GM12878 (cell line): Measurements from ENCODE around the gene FFAR2. TPM values are rescaled to one million over a fixed set of nuclear protein-coding genes. Genes with fewer than 3 reads are reported as not detected.

Experiments used
- ATAC-seq: fragments of 200-7000 bp; cut with Tn5 transposase; 3 replicates; pipeline ENCODE4 v1.9.1; 2020; ENCODE audit warnings: mild to moderate bottlenecking, moderate library complexity
- BruUV-seq: library from RNA; stranded (reverse); fragments of 400-500 nt; replicated peaks from 2 replicates; lab custom pipeline; 2021; lab: Mats Ljungman, UMichigan
- CTCF ChIA-PET: fragments of 300-600 bp; sonication (Branson Sonifier 250); formaldehyde crosslinking; extraction: SDS; loops from one replicate; lab custom pipeline; 2021; ENCODE audit warnings: inconsistent platforms; lab: Yijun Ruan, JAX
- POLR2A ChIA-PET: fragments of 350-600 bp; formaldehyde crosslinking; extraction: SDS; loops from one replicate; lab custom pipeline; 2021; ENCODE audit warnings: inconsistent platforms; lab: Charles Lee
- RAD21 ChIA-PET: fragments of 300-600 bp; sonication (Branson Sonifier 250); formaldehyde crosslinking; loops from one replicate; lab custom pipeline; 2023; ENCODE audit warnings: antibody characterized with exemption; ENCODE audit not compliant: unreplicated experiment; lab: Charles Lee
- SMC1A ChIA-PET: fragments of 300-600 bp; sonication (Branson Sonifier 250); formaldehyde crosslinking; loops from one replicate; lab custom pipeline; 2023; ENCODE audit not compliant: unreplicated experiment, uncharacterized antibody; lab: Charles Lee
- DNase-seq: peaks from one replicate; pipeline ENCODE4 v3.0.0-alpha.2; 2011; ENCODE audit warnings: low read depth, low spot score
- FAIRE-seq: peaks from 3 replicates; lab custom pipeline; 2011; peaks lifted over from hg19 to GRCh38; lab: Jason Lieb, UNC
- H2AFZ ChIP-seq: 2 replicates; pipeline ENCODE4 v1.6.0; 2011; ENCODE audit warnings: low read depth, low read length, control low read depth; ENCODE audit not compliant: control insufficient read depth
- H3K27ac ChIP-seq: 2 replicates; pipeline ENCODE4 v1.5.1; 2011; ENCODE audit warnings: control low read depth; ENCODE audit not compliant: control insufficient read depth, insufficient read depth
- H3K27me3 ChIP-seq, 2 experiments: replicated peaks in 1 of 2; 2 replicates each; pipeline versions ENCODE4 v1.6.0 to v1.6.1; 2011; ENCODE audit warnings: low read length in 1 of 2; ENCODE audit not compliant: control insufficient read depth in 2 of 2, insufficient read depth in 2 of 2
- H3K36me3 ChIP-seq, 2 experiments: 2 replicates each; pipeline ENCODE4 v1.5.1; 2011; ENCODE audit warnings: low read length in 1 of 2; ENCODE audit not compliant: control insufficient read depth in 2 of 2, insufficient read depth in 2 of 2
- H3K4me1 ChIP-seq: 2 replicates; pipeline ENCODE4 v1.6.1; 2011; ENCODE audit warnings: mild to moderate bottlenecking, low read length, moderate library complexity, mixed read lengths; ENCODE audit not compliant: control insufficient read depth, insufficient read depth
- H3K4me2 ChIP-seq: 2 replicates; pipeline ENCODE4 v1.6.0; 2011; ENCODE audit warnings: control low read depth; ENCODE audit not compliant: control insufficient read depth, insufficient read depth
- H3K4me3 ChIP-seq: fragments of 200-600 bp; sonication (generic); 2 replicates; pipeline ENCODE4 v1.5.1; 2016
- H3K79me2 ChIP-seq: 2 replicates; pipeline ENCODE4 v1.6.0; 2011; ENCODE audit warnings: low read length; ENCODE audit not compliant: control insufficient read depth, insufficient read depth
- H3K9ac ChIP-seq: 2 replicates; pipeline ENCODE4 v1.8.0; 2011; ENCODE audit warnings: low read length, control low read depth, mixed read lengths; ENCODE audit not compliant: control insufficient read depth, insufficient read depth
- H3K9me3 ChIP-seq: replicated peaks from 3 replicates; pipeline ENCODE4 v1.5.1; 2011; ENCODE audit warnings: mild to moderate bottlenecking, low read length; ENCODE audit not compliant: control insufficient read depth, insufficient read depth
- H4K20me1 ChIP-seq: 2 replicates; pipeline ENCODE4 v1.6.0; 2011; ENCODE audit not compliant: control insufficient read depth, insufficient read depth
- BMI1 ChIP-seq: fragments of 450-650 bp; IDR thresholded peaks from 2 replicates; pipeline ENCODE4 v1.6.1; 2016; ENCODE audit warnings: mild to moderate bottlenecking, moderate library complexity, borderline replicate concordance
- DPF2 ChIP-seq: fragments of 450-650 bp; IDR thresholded peaks from 2 replicates; pipeline ENCODE4 v1.6.1; 2017; ENCODE audit warnings: mild to moderate bottlenecking
- ELK1 ChIP-seq: IDR thresholded peaks from 2 replicates; pipeline ENCODE4 v1.6.1; 2012; ENCODE audit warnings: low read depth, low read length, improper control_type of control experiment
- FOXK2 ChIP-seq: fragments of 450-650 bp; IDR thresholded peaks from 2 replicates; pipeline ENCODE4 v1.6.1; 2017; ENCODE audit warnings: mild to moderate bottlenecking, moderate library complexity
- IKZF1 ChIP-seq: fragments of 450-650 bp; conservative IDR thresholded peaks from 2 replicates; pipeline ENCODE4 v1.6.1; 2017; ENCODE audit warnings: antibody characterized with exemption, mild to moderate bottlenecking
- IRF4 ChIP-seq: IDR thresholded peaks from 2 replicates; pipeline ENCODE4 v1.6.1; 2011; ENCODE audit warnings: low read depth, low read length
- MXI1 ChIP-seq: fragments of 150-350 bp; IDR thresholded peaks from 2 replicates; pipeline ENCODE4 v1.6.1; 2011; ENCODE audit warnings: low read depth, mild to moderate bottlenecking, inconsistent platforms, low read length, improper control_type of control experiment
- NR2C2 ChIP-seq: IDR thresholded peaks from 2 replicates; pipeline ENCODE4 v1.6.1; 2011; ENCODE audit warnings: borderline replicate concordance, low read depth; ENCODE audit not compliant: control insufficient read depth, insufficient read length
- PAX5 ChIP-seq: IDR thresholded peaks from 2 replicates; pipeline ENCODE4 v1.6.1; 2011; ENCODE audit warnings: low read depth, low read length, borderline replicate concordance
- RBBP5 ChIP-seq: fragments of 200-600 bp; sonication (generic); conservative IDR thresholded peaks from 2 replicates; pipeline ENCODE4 v1.6.1; 2016
- SPI1 ChIP-seq: IDR thresholded peaks from 2 replicates; pipeline ENCODE4 v1.6.1; 2011; ENCODE audit warnings: low read depth, mild to moderate bottlenecking, low read length, moderate library complexity, borderline replicate concordance; ENCODE audit not compliant: insufficient read depth
- TARDBP ChIP-seq: IDR thresholded peaks from 2 replicates; pipeline ENCODE4 v1.6.1; 2016; ENCODE audit warnings: borderline replicate concordance
- USF1 ChIP-seq: IDR thresholded peaks from 2 replicates; pipeline ENCODE4 v1.6.1; 2011; ENCODE audit warnings: borderline replicate concordance, low read depth, mild to moderate bottlenecking, moderate library complexity, mixed read lengths, low read length; ENCODE audit not compliant: insufficient read depth; ENCODE audit errors: extremely low read length
- WRNIP1 ChIP-seq: IDR thresholded peaks from 2 replicates; pipeline ENCODE4 v1.6.1; 2011; ENCODE audit warnings: low read depth, low read length, improper control_type of control experiment, borderline replicate concordance
- YY1 ChIP-seq: IDR thresholded peaks from 2 replicates; pipeline ENCODE4 v1.6.1; 2011; ENCODE audit warnings: low read depth, mild to moderate bottlenecking, low read length
- ZSCAN29 ChIP-seq: fragments of 450-650 bp; IDR thresholded peaks from 2 replicates; pipeline ENCODE4 v1.6.1; 2017; ENCODE audit warnings: mild to moderate bottlenecking, moderate library complexity
- WGBS: methylation state at CpG from one replicate; pipeline ENCODE4 v1.1.6; 2016; ENCODE audit warnings: low lambda C conversion rate; ENCODE audit not compliant: insufficient replicate concordance, insufficient coverage; ENCODE audit errors: missing lambda C conversion rate; 5-methylcytosine and 5-hydroxymethylcytosine counted together
- in situ Hi-C: fragments of 300-500 bp; cut with MboI; formaldehyde crosslinking; loops from 9 replicates; pipeline ENCODE4 v1.14.3; 2018; ENCODE audit warnings: mixed read lengths
- intact Hi-C: fragments of 100-400 bp; cut with micrococcal nuclease; formaldehyde crosslinking; loops from one replicate; pipeline ENCODE4 v1.14.2; 2022; ENCODE audit not compliant: unreplicated experiment
- polyA plus RNA-seq, 11 experiments: library from polyadenylated mRNA; depleted of rRNA in 4 of 11; unstranded in 6 of 11; stranded (reverse) in 5 of 11; fragments of >200 nt; fragmentation: Nextera tagmentation in 4 of 11; fragmentation: Illumina TruSeq in 1 of 11; extraction: Ambion mirVana in 4 of 11; extraction: Trizol in 1 of 11; gene quantifications; 1 replicate in 1 of 11; 2 replicates in 10 of 11; pipeline versions ENCODE4 v1.2.1 to v1.2.3, GENCODE V29; 2011 to 2016; ENCODE audit warnings: inconsistent platforms in 2 of 11, missing spikeins in 2 of 11, low read depth in 1 of 11
- total RNA-seq, 4 experiments: library from RNA; depleted of rRNA in 3 of 4; stranded (reverse); fragments of >200 nt in 3 of 4; fragmentation: Illumina TruSeq in 1 of 4; extraction: Trizol in 1 of 4; gene quantifications; 2 replicates each; pipeline versions ENCODE4 v1.2.1 to v1.2.3, GENCODE V29; 2013 to 2021
- TF ChIP-seq, protein P1 (sequence below): IDR thresholded peaks from 2 replicates; pipeline ENCODE4 v1.6.1; 2011; ENCODE audit warnings: borderline replicate concordance, low read depth, mild to moderate bottlenecking, moderate library complexity, low read length; ENCODE audit not compliant: insufficient read depth, poor library complexity, severe bottlenecking
- TF ChIP-seq, protein P2 (sequence below): IDR thresholded peaks from 2 replicates; pipeline ENCODE4 v1.6.1; 2011; ENCODE audit warnings: low read depth, low read length, improper control_type of control experiment, borderline replicate concordance

Gene FFAR2
- total and polyA plus RNA-seq, 10 of the 15 experiments (the other 5 are each of a cell fraction or from before 2014, with no cell fraction given) = 0.05 to 4.0 (median 2.1) TPM

GRCh38 chr19:35495107-35496064, 47.3 kb downstream of the FFAR2 start (continued):
- TF ChIP-seq PAX5 (peak; percentile 39; the same call in 1 of the 2 replicates), BMI1 (no peak), NR2C2 (no peak), DPF2 (peak; percentile 49; the same call in 1 of the 2 replicates), YY1 (peak; percentile 82)
- TF ChIP-seq, all 136 proteins: peak for 22

GRCh38 chr19:35497406-35497805, 49.3 kb downstream of the FFAR2 start:
- DNase-seq (no peak), FAIRE-seq (no peak), ATAC-seq (no peak)
- intact Hi-C loops (loop anchor here (10.0 kb wide), 1 partner anchor 233 kb away; the partner anchor contains the start of gene USF2), in situ Hi-C loops (no loop called here)
- Histone ChIP-seq H3K4me3 (no peak overlapping the region), H2AFZ (no peak overlapping the region), H3K27ac (no peak overlapping the region), H3K4me2 (no peak overlapping the region), H3K27me3 (no peaks in the 10 kb centered on the region), H3K9me3 (no peaks in the 10 kb centered on the region), H3K36me3 (no peaks in the 10 kb centered on the region), H4K20me1 (no peaks in the 10 kb centered on the region), H3K9ac (no peak overlapping the region), H3K79me2 (no peaks in the 10 kb centered on the region), H3K4me1 (peaks cover 13% of the 10 kb centered on the region)
- ChIA-PET SMC1A (interaction anchor here (0.7 to 4.2 kb wide), 6 partner anchors 9 to 144 kb away, joined by 3 to 44 read pairs (median 6); no protein-coding TSS in a partner anchor), CTCF (interaction anchor here (1.0 to 7.2 kb wide), 5 partner anchors 11 to 216 kb away, joined by 3 to 111 read pairs (median 4); partner anchors contain the start of gene HAMP), RAD21 (no interaction called here), POLR2A (interaction anchor here (0.7 kb wide), 1 partner anchor 81 kb away, joined by 3 read pairs; no protein-coding TSS in a partner anchor)
- TF ChIP-seq TARDBP (no peak), WRNIP1 (no peak), RBBP5 (no peak), MXI1 (no peak), IKZF1 (no peak), FOXK2 (no peak), ZSCAN29 (no peak), IRF4 (no peak), SPI1 (no peak), USF1 (no peak), ELK1 (no peak)
- TF ChIP-seq, protein P1, sequence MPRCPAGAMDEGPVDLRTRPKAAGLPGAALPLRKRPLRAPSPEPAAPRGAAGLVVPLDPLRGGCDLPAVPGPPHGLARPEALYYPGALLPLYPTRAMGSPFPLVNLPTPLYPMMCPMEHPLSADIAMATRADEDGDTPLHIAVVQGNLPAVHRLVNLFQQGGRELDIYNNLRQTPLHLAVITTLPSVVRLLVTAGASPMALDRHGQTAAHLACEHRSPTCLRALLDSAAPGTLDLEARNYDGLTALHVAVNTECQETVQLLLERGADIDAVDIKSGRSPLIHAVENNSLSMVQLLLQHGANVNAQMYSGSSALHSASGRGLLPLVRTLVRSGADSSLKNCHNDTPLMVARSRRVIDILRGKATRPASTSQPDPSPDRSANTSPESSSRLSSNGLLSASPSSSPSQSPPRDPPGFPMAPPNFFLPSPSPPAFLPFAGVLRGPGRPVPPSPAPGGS = no peak
- TF ChIP-seq, protein P2, sequence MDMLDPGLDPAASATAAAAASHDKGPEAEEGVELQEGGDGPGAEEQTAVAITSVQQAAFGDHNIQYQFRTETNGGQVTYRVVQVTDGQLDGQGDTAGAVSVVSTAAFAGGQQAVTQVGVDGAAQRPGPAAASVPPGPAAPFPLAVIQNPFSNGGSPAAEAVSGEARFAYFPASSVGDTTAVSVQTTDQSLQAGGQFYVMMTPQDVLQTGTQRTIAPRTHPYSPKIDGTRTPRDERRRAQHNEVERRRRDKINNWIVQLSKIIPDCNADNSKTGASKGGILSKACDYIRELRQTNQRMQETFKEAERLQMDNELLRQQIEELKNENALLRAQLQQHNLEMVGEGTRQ = no peak
- no TSS peak for BruUV-seq
- 35% methylated on average over 14 of the region's 14 CpGs for WGBS
